ENCODE measurements around the gene SETSIP.

Gene SETSIP, protein sequence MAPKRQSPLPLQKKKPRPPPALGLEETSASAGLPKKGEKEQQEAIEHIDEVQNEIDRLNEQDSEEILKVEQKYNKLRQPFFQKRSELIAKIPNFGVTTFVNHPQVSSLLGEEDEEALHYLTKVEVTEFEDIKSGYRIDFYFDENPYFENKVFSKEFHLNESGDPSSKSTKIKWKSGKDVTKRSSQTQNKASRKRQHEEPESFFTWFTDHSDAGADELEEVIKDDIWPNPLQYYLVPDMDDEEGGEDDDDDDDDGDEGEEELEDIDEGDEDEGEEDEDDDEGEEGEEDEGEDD

DNA sequence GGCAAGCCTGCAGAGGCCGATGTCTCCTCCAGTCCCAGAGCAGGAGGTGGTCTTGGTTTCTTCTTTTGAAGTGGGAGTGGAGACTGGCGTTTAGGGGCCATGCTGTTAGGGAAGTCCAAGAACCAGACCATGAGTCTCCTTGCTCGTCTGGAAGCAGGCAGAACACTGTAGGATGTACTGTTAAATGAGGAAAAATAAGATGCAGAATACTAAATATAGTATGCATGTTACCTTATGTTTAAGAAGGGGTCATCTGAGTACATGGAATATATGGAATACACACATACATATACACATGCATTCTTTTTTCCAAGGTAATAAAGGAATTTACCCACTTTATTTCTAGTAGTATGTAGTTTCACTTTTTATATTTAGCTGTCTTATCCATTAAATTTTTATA is at the start of gene SETSIP:
Gene SETSIP (minus strand): TSS at position 101 of the 400 bp plus-strand sequence. CDS start 0 bp downstream, at position 101.
- TF ChIP-seq CTCF (IDR thresholded peaks at IDR 0.05; ENCODE audit: low read depth, low read length), result no peak
- DNase-seq (ENCODE audit: low read depth, low spot score), result no peak
- H3K4me3 ChIP-seq (ENCODE audit: low read depth, low read length), result no peak within 1 kb of the TSS
- in situ Hi-C loops (cut with HindIII; ENCODE audit: low sequenced_read_pairs), result no loop called here

GRCh38 chr1:92123868-92124267 is 48.7 kb upstream of the SETSIP start:
- H3K4me3 ChIP-seq (ENCODE audit: low read depth, low read length), result no peak overlapping the region
- in situ Hi-C loops (cut with HindIII; ENCODE audit: low sequenced_read_pairs), result no loop called here
- no peak for TF ChIP-seq CTCF (IDR thresholded peaks at IDR 0.05; ENCODE audit: low read depth, low read length)
- DNase-seq (ENCODE audit: low read depth, low spot score), result no peak

DNA sequence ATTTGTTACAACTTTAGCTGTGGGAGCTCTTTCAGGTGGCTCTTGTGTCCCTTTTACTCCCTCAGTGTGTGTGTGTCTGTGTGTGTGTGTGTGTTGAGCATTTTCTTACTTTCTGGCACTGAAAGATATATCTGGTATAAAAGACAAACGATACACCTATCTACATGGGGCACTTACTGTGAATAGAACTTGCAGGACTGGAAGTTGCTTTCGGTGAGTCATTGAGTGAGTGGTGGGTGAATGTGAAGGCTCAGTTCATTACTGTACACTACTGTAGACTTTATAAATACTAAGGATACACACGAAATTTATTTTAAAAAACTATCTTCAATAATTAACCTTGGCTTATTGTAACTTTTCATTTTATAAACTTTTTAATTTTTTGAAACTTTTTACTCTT is 43.6 kb upstream of the SETSIP start:
- in situ Hi-C loops (cut with HindIII; ENCODE audit: low sequenced_read_pairs), result no loop called here
- H3K4me3 ChIP-seq (ENCODE audit: low read depth, low read length), result no peak overlapping the region
- peak; percentile 37 for DNase-seq (ENCODE audit: low read depth, low spot score)
- no peak for TF ChIP-seq CTCF (IDR thresholded peaks at IDR 0.05; ENCODE audit: low read depth, low read length)

DNA sequence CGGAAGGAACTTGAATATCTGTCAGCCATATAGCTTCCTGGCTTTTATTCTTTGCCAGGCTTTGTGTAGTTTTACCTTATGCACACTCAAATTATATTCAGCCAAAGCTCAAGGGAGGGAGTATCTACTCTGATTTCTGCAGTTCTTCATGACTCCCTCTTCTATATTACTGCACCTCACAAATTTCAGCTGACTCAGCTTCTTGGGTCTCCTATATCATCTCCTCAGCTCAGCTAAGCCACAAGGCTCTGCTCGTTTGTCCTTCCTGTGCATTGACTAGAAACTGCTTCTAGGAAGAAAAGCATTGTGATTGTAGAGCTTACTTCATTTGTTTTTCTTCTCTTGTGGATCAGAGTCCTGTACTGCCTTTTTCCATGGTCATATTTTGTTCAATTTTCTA is 42.3 kb upstream of the SETSIP start:
- H3K4me3 ChIP-seq (ENCODE audit: low read depth, low read length), result no peak overlapping the region
- DNase-seq (ENCODE audit: low read depth, low spot score), result no peak
- no peak for TF ChIP-seq CTCF (IDR thresholded peaks at IDR 0.05; ENCODE audit: low read depth, low read length)
- in situ Hi-C loops (cut with HindIII; ENCODE audit: low sequenced_read_pairs), result no loop called here

DNA sequence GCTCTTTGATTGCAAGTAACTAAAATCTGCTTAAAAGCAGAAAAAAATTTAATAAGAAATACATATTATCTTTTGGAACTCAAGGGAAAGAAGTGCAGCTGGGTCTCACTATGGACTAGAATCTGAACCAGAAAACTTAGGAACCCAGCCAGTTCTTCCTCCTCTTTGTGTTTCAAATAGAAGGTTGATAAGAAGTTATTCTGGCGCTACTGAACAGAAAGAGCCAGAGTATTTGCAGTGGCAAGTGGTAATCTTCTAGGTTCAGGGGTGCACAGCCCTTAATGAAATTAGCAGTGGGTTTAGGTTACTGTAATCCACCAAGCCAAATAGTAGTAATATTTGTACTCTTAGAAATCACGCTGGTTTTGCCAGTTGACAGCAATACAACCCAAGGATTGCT is 33.4 kb upstream of the SETSIP start:
- no peak for TF ChIP-seq CTCF (IDR thresholded peaks at IDR 0.05; ENCODE audit: low read depth, low read length)
- in situ Hi-C loops (cut with HindIII; ENCODE audit: low sequenced_read_pairs), result no loop called here
- no peak for DNase-seq (ENCODE audit: low read depth, low spot score)
- H3K4me3 ChIP-seq (ENCODE audit: low read depth, low read length), result no peak overlapping the region

DNA sequence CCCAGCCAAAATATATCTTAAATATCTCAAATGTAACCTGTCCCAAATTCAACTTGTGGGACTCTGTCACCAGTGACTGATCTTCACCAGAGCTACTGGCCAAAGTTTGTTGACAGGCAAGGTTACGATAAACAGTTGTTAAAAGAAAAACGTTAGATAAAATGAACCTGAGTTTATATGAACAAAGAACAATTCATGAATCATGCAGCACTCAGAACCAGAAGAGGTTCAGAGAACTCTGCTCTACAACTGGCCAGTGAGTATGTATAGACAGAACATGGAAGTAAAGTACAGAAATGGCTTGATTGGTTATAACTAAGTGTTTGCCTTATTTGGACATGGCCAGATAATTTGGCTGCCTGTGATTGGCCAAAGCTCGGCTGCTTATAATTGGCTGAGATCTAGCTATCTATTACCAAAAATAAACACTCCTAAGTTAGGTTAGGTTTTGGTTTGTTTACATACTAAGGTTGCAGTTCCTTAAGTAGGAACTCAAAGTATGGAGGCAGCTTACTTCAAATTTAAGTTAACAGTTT is 30.4 kb upstream of the SETSIP start:
- no peak for DNase-seq (ENCODE audit: low read depth, low spot score)
- no peak for TF ChIP-seq CTCF (IDR thresholded peaks at IDR 0.05; ENCODE audit: low read depth, low read length)
- in situ Hi-C loops (cut with HindIII; ENCODE audit: low sequenced_read_pairs), result no loop called here
- no peak overlapping the region for H3K4me3 ChIP-seq (ENCODE audit: low read depth, low read length)

Measured in astrocyte of the spinal cord (primary cell).